HepG2 (cell line): ENCODE results near the gene STAT1. TPM values are rescaled to one million over a fixed set of nuclear protein-coding genes. Genes with fewer than 3 reads are reported as not detected.
A peak's percentile ranks its signal among the peaks of the same experiment; 100 is the strongest.

ENCODE experiments used
- AHR ChIP-seq: IDR thresholded peaks from 2 replicates; pipeline ENCODE4 v1.6.1; 2018; ENCODE audit warnings: missing genetic modification reagents, missing compliant biosample characterization
- ARNTL ChIP-seq: sonication (generic); formaldehyde crosslinking; IDR thresholded peaks from 2 replicates; pipeline ENCODE4 v1.4.0; 2020; ENCODE audit warnings: mild to moderate bottlenecking, missing genetic modification reagents
- ATAD3A ChIP-seq: sonication (generic); formaldehyde crosslinking; IDR thresholded peaks from 2 replicates; pipeline ENCODE4 v1.4.0; 2020; ENCODE audit warnings: missing genetic modification reagents
- CCAR2 ChIP-seq: fragments of 200-400 bp; formaldehyde crosslinking; optimal IDR thresholded peaks from 2 replicates; pipeline ENCODE3; 2018; ENCODE audit warnings: low read depth, mild to moderate bottlenecking, low read length, moderate library complexity
- CHD2 ChIP-seq: IDR thresholded peaks from 2 replicates; pipeline ENCODE4 v1.6.1; 2011; ENCODE audit warnings: low read depth, low read length, improper control_type of control experiment
- KAT8 ChIP-seq: IDR thresholded peaks from 2 replicates; pipeline ENCODE4 v1.6.1; 2016; ENCODE audit warnings: missing genetic modification reagents, missing compliant biosample characterization
- MAFG ChIP-seq: sonication (generic); formaldehyde crosslinking; IDR thresholded peaks from 2 replicates; pipeline ENCODE4 v1.5.1; 2020; ENCODE audit warnings: mild to moderate bottlenecking, missing genetic modification reagents
- MYNN ChIP-seq: sonication (generic); formaldehyde crosslinking; IDR thresholded peaks from 2 replicates; pipeline ENCODE4 v1.4.0; 2020; ENCODE audit warnings: mild to moderate bottlenecking, low read depth, missing genetic modification reagents
- NFYB ChIP-seq: sonication (generic); formaldehyde crosslinking; IDR thresholded peaks from 2 replicates; pipeline ENCODE4 v1.4.0; 2020; ENCODE audit warnings: missing genetic modification reagents
- PHF21A ChIP-seq: sonication (generic); formaldehyde crosslinking; IDR thresholded peaks from 2 replicates; pipeline ENCODE4 v1.5.0; 2020; ENCODE audit warnings: mild to moderate bottlenecking, missing genetic modification reagents
- SMAD3 ChIP-seq: sonication (generic); formaldehyde crosslinking; IDR thresholded peaks from 2 replicates; pipeline ENCODE4 v1.4.0; 2020; ENCODE audit warnings: missing genetic modification reagents
- SMAD9 ChIP-seq: sonication (generic); formaldehyde crosslinking; IDR thresholded peaks from 2 replicates; pipeline ENCODE4 v1.5.1; 2020; ENCODE audit warnings: mild to moderate bottlenecking, missing genetic modification reagents
- SMARCC2 ChIP-seq: fragments of 450-650 bp; IDR thresholded peaks from 2 replicates; pipeline ENCODE4 v1.6.1; 2017; ENCODE audit warnings: antibody characterized with exemption, mild to moderate bottlenecking
- SP2 ChIP-seq: sonication (generic); formaldehyde crosslinking; IDR thresholded peaks from 2 replicates; pipeline ENCODE4 v1.5.1; 2020; ENCODE audit warnings: mild to moderate bottlenecking, missing genetic modification reagents
- SSRP1 ChIP-seq: IDR thresholded peaks from 2 replicates; pipeline ENCODE4 v1.6.1; 2016; ENCODE audit warnings: control low read depth
- TOE1 ChIP-seq: sonication (generic); formaldehyde crosslinking; IDR thresholded peaks from 2 replicates; pipeline ENCODE4 v1.4.0; 2020; ENCODE audit warnings: mild to moderate bottlenecking, missing genetic modification reagents
- ZFP36L2 ChIP-seq: sonication (generic); formaldehyde crosslinking; IDR thresholded peaks from 2 replicates; pipeline ENCODE4 v1.4.0; 2020; ENCODE audit warnings: missing genetic modification reagents
- ZNF460 ChIP-seq: sonication (generic); formaldehyde crosslinking; IDR thresholded peaks from 2 replicates; pipeline ENCODE4 v1.5.1; 2020; ENCODE audit warnings: missing genetic modification reagents, mild to moderate bottlenecking, borderline replicate concordance
- ZNF549 ChIP-seq: sonication (generic); formaldehyde crosslinking; IDR thresholded peaks from 2 replicates; pipeline ENCODE4 v1.5.0; 2020; ENCODE audit warnings: missing genetic modification reagents
- ZNF619 ChIP-seq: sonication (generic); formaldehyde crosslinking; IDR thresholded peaks from 2 replicates; pipeline ENCODE4 v1.4.0; 2020; ENCODE audit warnings: mild to moderate bottlenecking, missing genetic modification reagents
- polyA plus RNA-seq, 8 experiments: library from polyadenylated mRNA; depleted of rRNA in 3 of 8; stranded (reverse) in 7 of 8; unstranded in 1 of 8; fragments of >200 nt; fragmentation: Illumina TruSeq in 4 of 8; extraction: Trizol in 4 of 8; gene quantifications; 2 replicates each; pipeline versions ENCODE4 v1.2.1 to v1.2.3, GENCODE V29; 2011 to 2016; ENCODE audit warnings: low read depth in 4 of 8, missing spikeins in 1 of 8, mixed read lengths in 1 of 8; ENCODE audit not compliant: insufficient read depth in 1 of 8
- total RNA-seq, 5 experiments: library from RNA; depleted of rRNA; stranded (reverse); fragments of >200 nt; fragmentation: Illumina TruSeq; extraction: Trizol; gene quantifications; 2 replicates each; pipeline ENCODE4 v1.2.3, GENCODE V29; 2016; ENCODE audit warnings: low read depth in 1 of 5
- TF ChIP-seq, protein P1 (sequence below): sonication (generic); formaldehyde crosslinking; IDR thresholded peaks from 2 replicates; pipeline ENCODE4 v1.8.0; 2022; ENCODE audit warnings: mild to moderate bottlenecking, missing genetic modification reagents, moderate library complexity
- TF ChIP-seq, protein P2 (sequence below): sonication (generic); formaldehyde crosslinking; IDR thresholded peaks from 2 replicates; pipeline ENCODE4 v1.8.1; 2023; ENCODE audit warnings: missing genetic modification reagents, mild to moderate bottlenecking, borderline replicate concordance
- TF ChIP-seq, protein P3 (sequence below): sonication (generic); formaldehyde crosslinking; IDR thresholded peaks from 2 replicates; pipeline ENCODE4 v1.4.0; 2020; ENCODE audit warnings: mild to moderate bottlenecking, missing genetic modification reagents
- TF ChIP-seq, protein P4 (sequence below): sonication (generic); formaldehyde crosslinking; IDR thresholded peaks from 2 replicates; pipeline ENCODE4 v1.4.0; 2020; ENCODE audit warnings: mild to moderate bottlenecking, missing genetic modification reagents
- TF ChIP-seq, protein P5 (sequence below): sonication (generic); formaldehyde crosslinking; IDR thresholded peaks from 2 replicates; pipeline ENCODE4 v1.5.1; 2020; ENCODE audit warnings: missing genetic modification reagents, mild to moderate bottlenecking, borderline replicate concordance
- TF ChIP-seq, protein P6 (sequence below): sonication (generic); formaldehyde crosslinking; IDR thresholded peaks from 2 replicates; pipeline ENCODE4 v1.5.0; 2020; ENCODE audit warnings: missing genetic modification reagents
- TF ChIP-seq, protein P7 (sequence below): IDR thresholded peaks from 2 replicates; pipeline ENCODE4 v1.6.1; 2016; ENCODE audit warnings: low read depth, control low read depth

Gene STAT1
- total and polyA plus RNA-seq, 2 of the 13 experiments (the other 11 are each of a cell fraction or from before 2014, with no cell fraction given), result 21.8 to 59.6 TPM

DNA sequence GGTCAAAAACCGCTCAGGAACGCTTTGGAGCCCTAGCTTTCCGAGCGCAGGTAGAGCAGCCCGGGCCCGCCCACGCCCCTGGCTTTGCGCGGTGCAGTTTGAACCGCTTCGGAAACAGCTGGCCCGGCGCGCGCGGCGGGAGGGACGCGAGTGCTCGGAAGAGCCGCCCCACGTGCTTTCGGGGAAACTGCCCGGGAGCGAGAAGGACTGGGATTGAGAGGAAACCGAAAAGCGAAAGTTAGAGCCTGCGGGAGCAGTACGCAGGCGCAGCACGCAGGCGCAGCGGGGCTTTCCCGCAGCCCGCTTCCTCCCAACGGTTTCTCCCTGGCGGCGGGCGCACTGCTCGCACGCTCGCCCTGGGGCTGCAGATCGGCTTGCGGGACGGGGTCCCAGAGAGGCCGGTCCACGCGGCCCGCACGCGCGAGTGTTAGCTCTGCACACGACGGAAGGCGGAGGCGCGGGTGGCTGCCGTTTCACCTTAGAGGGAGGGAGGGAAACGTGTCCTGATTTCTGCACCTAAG lies 6.3 kb upstream of the STAT1 start (continued):
- TF ChIP-seq SP2 (CRISPR knock-in tag) (peak; percentile 78), ARNTL (CRISPR knock-in tag) (peak; percentile 98), ZNF549 (CRISPR knock-in tag) (no peak), SMARCC2 (no peak; the same call in 1 of the 2 replicates), PHF21A (CRISPR knock-in tag) (peak; percentile 98), SMAD3 (peak; percentile 100), ZNF460 (peak; percentile 84; the same call in 1 of the 2 replicates), NFYB (CRISPR knock-in tag) (peak; percentile 88), SMAD9 (CRISPR knock-in tag) (peak; percentile 92; the same call in 1 of the 2 replicates), AHR (CRISPR knock-in tag) (peak; percentile 100), CCAR2 (no peak), KAT8 (CRISPR knock-in tag) (peak; percentile 100), SSRP1 (peak; percentile 93), ATAD3A (CRISPR knock-in tag) (peak; percentile 84; the same call in 1 of the 2 replicates), ZNF619 (CRISPR knock-in tag) (peak; percentile 99), MAFG (CRISPR knock-in tag) (no peak), MYNN (CRISPR knock-in tag) (peak; percentile 98), CHD2 (peak; percentile 74; the same call in 1 of the 2 replicates), TOE1 (CRISPR knock-in tag) (peak; percentile 99), ZFP36L2 (CRISPR knock-in tag) (peak; percentile 95)
- TF ChIP-seq, protein P1, sequence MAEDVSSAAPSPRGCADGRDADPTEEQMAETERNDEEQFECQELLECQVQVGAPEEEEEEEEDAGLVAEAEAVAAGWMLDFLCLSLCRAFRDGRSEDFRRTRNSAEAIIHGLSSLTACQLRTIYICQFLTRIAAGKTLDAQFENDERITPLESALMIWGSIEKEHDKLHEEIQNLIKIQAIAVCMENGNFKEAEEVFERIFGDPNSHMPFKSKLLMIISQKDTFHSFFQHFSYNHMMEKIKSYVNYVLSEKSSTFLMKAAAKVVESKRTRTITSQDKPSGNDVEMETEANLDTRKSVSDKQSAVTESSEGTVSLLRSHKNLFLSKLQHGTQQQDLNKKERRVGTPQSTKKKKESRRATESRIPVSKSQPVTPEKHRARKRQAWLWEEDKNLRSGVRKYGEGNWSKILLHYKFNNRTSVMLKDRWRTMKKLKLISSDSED (CRISPR knock-in tag), result peak; percentile 83; the same call in 1 of the 2 replicates
- TF ChIP-seq, protein P2, sequence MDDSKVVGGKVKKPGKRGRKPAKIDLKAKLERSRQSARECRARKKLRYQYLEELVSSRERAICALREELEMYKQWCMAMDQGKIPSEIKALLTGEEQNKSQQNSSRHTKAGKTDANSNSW (CRISPR knock-in tag), result peak; percentile 94
- TF ChIP-seq, protein P3, sequence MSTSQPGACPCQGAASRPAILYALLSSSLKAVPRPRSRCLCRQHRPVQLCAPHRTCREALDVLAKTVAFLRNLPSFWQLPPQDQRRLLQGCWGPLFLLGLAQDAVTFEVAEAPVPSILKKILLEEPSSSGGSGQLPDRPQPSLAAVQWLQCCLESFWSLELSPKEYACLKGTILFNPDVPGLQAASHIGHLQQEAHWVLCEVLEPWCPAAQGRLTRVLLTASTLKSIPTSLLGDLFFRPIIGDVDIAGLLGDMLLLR (CRISPR knock-in tag), result peak; percentile 100
- TF ChIP-seq, protein P4, sequence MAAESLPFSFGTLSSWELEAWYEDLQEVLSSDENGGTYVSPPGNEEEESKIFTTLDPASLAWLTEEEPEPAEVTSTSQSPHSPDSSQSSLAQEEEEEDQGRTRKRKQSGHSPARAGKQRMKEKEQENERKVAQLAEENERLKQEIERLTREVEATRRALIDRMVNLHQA (CRISPR knock-in tag), result peak; percentile 90
- TF ChIP-seq, protein P5, sequence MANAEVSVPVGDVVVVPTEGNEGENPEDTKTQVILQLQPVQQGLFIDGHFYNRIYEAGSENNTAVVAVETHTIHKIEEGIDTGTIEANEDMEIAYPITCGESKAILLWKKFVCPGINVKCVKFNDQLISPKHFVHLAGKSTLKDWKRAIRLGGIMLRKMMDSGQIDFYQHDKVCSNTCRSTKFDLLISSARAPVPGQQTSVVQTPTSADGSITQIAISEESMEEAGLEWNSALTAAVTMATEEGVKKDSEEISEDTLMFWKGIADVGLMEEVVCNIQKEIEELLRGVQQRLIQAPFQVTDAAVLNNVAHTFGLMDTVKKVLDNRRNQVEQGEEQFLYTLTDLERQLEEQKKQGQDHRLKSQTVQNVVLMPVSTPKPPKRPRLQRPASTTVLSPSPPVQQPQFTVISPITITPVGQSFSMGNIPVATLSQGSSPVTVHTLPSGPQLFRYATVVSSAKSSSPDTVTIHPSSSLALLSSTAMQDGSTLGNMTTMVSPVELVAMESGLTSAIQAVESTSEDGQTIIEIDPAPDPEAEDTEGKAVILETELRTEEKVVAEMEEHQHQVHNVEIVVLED (CRISPR knock-in tag), result peak; percentile 97
- TF ChIP-seq, protein P6, sequence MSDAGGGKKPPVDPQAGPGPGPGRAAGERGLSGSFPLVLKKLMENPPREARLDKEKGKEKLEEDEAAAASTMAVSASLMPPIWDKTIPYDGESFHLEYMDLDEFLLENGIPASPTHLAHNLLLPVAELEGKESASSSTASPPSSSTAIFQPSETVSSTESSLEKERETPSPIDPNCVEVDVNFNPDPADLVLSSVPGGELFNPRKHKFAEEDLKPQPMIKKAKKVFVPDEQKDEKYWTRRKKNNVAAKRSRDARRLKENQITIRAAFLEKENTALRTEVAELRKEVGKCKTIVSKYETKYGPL (CRISPR knock-in tag), result peak; percentile 91
- TF ChIP-seq, protein P7, sequence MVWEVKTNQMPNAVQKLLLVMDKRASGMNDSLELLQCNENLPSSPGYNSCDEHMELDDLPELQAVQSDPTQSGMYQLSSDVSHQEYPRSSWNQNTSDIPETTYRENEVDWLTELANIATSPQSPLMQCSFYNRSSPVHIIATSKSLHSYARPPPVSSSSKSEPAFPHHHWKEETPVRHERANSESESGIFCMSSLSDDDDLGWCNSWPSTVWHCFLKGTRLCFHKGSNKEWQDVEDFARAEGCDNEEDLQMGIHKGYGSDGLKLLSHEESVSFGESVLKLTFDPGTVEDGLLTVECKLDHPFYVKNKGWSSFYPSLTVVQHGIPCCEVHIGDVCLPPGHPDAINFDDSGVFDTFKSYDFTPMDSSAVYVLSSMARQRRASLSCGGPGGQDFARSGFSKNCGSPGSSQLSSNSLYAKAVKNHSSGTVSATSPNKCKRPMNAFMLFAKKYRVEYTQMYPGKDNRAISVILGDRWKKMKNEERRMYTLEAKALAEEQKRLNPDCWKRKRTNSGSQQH (CRISPR knock-in tag), result peak; percentile 100
